AG04449 (cell line): Measurements from ENCODE around the gene HMCN2.
A peak's percentile ranks its signal among the peaks of the same experiment; 100 is the strongest.
"Not testable (repeated sequence)": the region's sequence is repeated elsewhere in the genome, so short reads cannot be mapped to it uniquely, and the experiment has no call there.

ENCODE experiments used
- CTCF ChIA-PET: fragments of 350-600 bp; formaldehyde crosslinking; extraction: SDS; loops from one replicate; lab custom pipeline; 2021; ENCODE audit warnings: antibody characterized with exemption; lab: Yijun Ruan, JAX
- POLR2A ChIA-PET: fragments of 400-600, 350-600 bp; formaldehyde crosslinking; extraction: SDS; loops from one replicate; lab custom pipeline; 2020; ENCODE audit warnings: antibody characterized with exemption, inconsistent platforms; lab: Yijun Ruan, JAX
- DNase-seq: peaks from one replicate; pipeline ENCODE4 v3.0.0-alpha.2; 2010; ENCODE audit warnings: low read depth, low spot score
- H3K4me3 ChIP-seq: 2 replicates; pipeline ENCODE4 v1.5.1; 2011; ENCODE audit warnings: low read depth, mild to moderate bottlenecking, control low read depth, low read length
- TF ChIP-seq, protein P1 (sequence below): IDR thresholded peaks from one replicate; pipeline ENCODE4 v1.5.1; 2011; ENCODE audit warnings: mild to moderate bottlenecking, moderate library complexity, low read length, control low read depth, inconsistent platforms; ENCODE audit not compliant: insufficient read depth; ENCODE audit errors: missing control alignments

Gene HMCN2

DNA sequence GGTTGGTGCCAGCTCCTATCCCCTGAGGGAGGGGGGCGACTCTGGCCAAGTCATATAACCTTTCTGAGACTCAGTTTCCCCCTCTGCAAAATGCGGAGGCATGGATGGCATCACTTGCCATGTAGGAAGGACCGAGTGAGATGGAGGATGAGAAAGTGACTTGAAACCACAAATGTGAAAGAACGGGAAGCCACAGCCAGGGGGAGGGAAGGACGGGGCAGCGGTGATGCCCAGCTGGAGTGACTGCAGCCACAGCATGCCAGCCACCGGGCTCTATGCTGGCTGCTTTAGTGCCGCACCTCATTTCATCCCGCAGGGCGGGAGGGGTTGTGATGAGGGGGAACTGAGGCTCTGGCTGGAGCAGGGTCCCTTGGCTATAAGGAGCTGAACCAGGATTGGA is 74.5 kb downstream of the HMCN2 start:
- POLR2A ChIA-PET = no interaction called here
- no peak for DNase-seq
- TF ChIP-seq, protein P1, sequence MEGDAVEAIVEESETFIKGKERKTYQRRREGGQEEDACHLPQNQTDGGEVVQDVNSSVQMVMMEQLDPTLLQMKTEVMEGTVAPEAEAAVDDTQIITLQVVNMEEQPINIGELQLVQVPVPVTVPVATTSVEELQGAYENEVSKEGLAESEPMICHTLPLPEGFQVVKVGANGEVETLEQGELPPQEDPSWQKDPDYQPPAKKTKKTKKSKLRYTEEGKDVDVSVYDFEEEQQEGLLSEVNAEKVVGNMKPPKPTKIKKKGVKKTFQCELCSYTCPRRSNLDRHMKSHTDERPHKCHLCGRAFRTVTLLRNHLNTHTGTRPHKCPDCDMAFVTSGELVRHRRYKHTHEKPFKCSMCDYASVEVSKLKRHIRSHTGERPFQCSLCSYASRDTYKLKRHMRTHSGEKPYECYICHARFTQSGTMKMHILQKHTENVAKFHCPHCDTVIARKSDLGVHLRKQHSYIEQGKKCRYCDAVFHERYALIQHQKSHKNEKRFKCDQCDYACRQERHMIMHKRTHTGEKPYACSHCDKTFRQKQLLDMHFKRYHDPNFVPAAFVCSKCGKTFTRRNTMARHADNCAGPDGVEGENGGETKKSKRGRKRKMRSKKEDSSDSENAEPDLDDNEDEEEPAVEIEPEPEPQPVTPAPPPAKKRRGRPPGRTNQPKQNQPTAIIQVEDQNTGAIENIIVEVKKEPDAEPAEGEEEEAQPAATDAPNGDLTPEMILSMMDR = no peak
- CTCF ChIA-PET = interaction anchor here (1.1 to 5.8 kb wide), 3 partner anchors 16 to 233 kb away, joined by 3 to 62 read pairs (median 34); no protein-coding TSS in a partner anchor
- H3K4me3 ChIP-seq = no peak overlapping the region

DNA sequence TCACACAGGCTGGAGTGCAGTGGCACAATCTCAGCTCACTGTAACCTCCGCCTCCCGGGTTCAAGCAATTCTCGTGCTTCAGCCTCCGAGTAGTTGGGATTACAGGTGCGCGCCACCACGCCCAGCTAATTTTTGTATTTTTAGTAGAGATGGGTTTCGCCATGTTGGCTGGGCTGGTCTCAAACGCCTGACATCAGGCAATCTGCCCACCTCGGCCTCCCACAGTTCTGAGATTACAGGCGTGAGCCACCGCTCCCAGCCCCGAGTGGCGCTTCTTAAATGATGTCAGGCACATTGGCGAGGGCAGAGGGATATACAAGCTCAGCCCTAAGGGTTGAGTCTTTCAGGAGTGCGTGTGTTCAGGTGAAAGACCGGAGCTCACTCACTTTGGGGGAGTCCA is 75.0 kb downstream of the HMCN2 start:
- DNase-seq, POLR2A ChIA-PET: not testable (repeated sequence)
- CTCF ChIA-PET = interaction anchor here (0.8 to 5.8 kb wide), 4 partner anchors 16 to 233 kb away, joined by 3 to 62 read pairs (median 18); no protein-coding TSS in a partner anchor

DNA sequence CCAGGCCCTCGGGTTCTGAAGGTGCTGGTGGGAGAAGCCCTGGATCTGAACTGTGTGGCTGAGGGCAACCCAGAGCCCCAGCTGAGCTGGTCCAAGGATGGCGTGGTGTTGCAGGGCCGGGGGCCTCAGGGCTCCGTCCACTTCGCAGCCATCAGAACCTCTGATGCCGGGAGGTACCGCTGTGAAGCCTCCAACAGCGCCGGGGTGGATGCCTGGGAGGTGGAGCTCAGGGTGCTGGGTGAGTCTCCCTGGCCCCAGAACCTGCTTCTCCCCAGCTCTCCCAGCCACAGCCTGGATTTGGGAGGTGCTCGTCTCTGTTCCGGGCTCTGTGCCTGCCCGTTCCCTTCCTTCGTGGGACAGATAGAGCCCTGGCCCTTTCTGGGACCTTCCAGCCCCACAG is 75.6 kb downstream of the HMCN2 start:
- POLR2A ChIA-PET = no interaction called here
- no peak overlapping the region for H3K4me3 ChIP-seq
- CTCF ChIA-PET = interaction anchor here (0.8 to 5.8 kb wide), 4 partner anchors 17 to 234 kb away, joined by 3 to 62 read pairs (median 21); no protein-coding TSS in a partner anchor
- TF ChIP-seq, protein P1 = no peak
- no peak for DNase-seq

More for the DNA sequence above, 75.0 kb downstream of the HMCN2 start:
- H3K4me3 ChIP-seq = not testable (repeated sequence)

DNA sequence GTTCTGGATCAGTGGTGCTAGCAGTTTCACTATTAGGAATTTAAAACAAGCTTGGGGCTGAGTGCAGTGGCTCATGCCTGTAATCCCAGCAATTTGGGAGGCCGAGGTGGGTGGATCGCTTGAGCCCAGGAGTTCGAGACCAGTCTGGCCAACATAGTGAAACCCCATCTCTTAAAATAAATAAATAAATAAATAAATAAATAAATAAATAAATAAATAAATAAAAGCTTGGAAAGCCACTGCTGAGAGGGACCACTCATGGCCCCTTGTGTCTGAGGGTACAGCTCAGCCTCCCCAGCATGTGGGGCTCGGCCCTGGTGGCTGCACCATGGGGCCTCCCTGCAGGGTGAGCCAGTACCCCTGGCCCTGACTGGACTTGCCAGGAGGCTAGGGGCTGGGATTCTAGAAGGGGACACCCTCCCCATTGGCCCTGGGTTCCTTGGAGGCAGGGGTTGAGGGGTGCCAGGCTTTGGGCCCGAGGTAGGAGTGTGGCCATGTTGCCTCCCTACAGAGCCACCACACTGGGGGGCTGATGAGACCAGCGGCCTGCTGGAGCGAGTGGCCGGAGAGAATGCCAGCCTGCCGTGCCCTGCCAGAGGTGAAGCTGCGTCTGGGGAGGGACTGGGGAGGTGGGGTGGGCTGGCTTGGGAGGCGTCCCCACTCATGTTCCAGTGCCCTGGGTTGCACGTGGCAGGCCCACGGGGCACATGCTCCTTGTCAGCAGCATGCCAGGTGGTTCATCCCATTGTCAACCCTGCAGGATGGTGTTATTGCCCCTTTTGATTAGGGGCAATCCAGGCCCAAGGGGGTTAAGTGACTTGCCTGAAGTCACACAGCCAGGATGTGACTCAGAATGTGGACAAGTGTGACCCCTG is 76.5 kb downstream of the HMCN2 start:
- CTCF ChIA-PET = interaction anchor here (1.1 to 5.8 kb wide), 9 partner anchors 12 to 456 kb away, joined by 3 to 62 read pairs (median 5); no protein-coding TSS in a partner anchor
- no peak for DNase-seq
- POLR2A ChIA-PET = no interaction called here
- TF ChIP-seq, protein P1 = no peak
- no peak overlapping the region for H3K4me3 ChIP-seq

DNA sequence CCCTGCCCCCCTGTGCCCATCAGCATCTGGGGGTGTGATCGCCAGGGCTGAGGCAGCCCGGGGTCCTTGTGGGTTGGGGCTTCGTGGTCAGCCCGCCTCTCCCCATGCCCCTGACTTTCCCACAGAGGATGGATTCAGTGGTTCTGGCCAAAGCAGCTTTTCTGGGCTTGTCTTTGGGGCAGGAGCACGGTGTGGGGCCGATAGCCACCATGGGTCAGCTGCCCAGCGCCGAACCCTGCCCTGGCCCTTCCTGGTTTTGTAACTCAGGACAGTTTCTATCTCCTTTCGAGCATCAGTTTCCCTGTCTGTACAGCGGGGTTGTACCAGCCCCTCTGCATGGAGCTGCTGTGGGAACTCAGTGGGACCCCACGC is 77.1 kb downstream of the HMCN2 start:
- ChIA-PET POLR2A (no interaction called here), CTCF (interaction anchor here (0.5 to 5.8 kb wide), 11 partner anchors 11 to 457 kb away, joined by 3 to 62 read pairs (median 4); no protein-coding TSS in a partner anchor)
- TF ChIP-seq, protein P1 = no peak
- DNase-seq = no peak
- H3K4me3 ChIP-seq = no peak overlapping the region

DNA sequence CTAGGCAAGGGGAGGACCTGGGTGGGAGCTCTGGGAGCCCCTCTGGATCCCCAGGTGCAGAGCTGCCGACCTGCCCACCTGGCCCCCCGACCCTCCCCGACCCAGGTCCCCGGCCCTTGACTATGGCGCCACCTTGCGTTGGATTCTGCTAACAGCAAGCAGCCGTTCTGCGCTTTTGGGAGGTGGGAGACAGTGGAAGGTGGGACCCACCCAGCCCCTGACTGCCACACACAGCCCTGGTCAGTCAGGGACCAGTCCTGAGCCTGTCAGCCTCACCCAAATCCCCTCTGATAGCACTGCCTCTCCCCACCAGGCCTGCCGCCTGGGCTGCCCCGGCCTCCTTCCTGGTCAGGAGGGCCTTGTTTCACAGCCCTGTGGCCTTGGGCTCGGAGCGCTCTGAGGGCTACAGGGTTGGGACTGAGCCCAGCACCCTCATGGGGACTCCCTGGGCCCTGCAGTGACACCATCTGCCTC is 77.9 kb downstream of the HMCN2 start:
- TF ChIP-seq, protein P1 = peak; percentile 86
- H3K4me3 ChIP-seq = no peak overlapping the region
- no peak for DNase-seq
- ChIA-PET POLR2A (no interaction called here), CTCF (interaction anchor here (0.5 to 5.8 kb wide), 8 partner anchors 10 to 236 kb away, joined by 3 to 62 read pairs (median 4); no protein-coding TSS in a partner anchor)
